Central memory CD4-positive, alpha-beta T cell (primary cell): ENCODE results near the gene PIGZ.
A peak's percentile ranks its signal among the peaks of the same experiment; 100 is the strongest.

ENCODE experiments used
- DNase-seq: peaks from one replicate; pipeline ENCODE4 v3.0.0; 2022
- total RNA-seq, 3 experiments: gene quantifications; one replicate each; lab custom pipeline; 2026; lab: John Stamatoyannopoulos, UW

PIGZ gene, protein sequence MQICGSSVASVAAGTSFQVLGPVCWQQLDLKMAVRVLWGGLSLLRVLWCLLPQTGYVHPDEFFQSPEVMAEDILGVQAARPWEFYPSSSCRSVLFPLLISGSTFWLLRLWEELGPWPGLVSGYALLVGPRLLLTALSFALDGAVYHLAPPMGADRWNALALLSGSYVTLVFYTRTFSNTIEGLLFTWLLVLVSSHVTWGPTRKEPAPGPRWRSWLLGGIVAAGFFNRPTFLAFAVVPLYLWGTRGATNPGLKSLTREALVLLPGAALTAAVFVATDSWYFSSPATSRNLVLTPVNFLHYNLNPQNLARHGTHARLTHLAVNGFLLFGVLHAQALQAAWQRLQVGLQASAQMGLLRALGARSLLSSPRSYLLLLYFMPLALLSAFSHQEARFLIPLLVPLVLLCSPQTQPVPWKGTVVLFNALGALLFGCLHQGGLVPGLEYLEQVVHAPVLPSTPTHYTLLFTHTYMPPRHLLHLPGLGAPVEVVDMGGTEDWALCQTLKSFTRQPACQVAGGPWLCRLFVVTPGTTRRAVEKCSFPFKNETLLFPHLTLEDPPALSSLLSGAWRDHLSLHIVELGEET
- total RNA-seq = 0.04 to 0.77 (median 0.65) reads per million in 3 experiments

DNA sequence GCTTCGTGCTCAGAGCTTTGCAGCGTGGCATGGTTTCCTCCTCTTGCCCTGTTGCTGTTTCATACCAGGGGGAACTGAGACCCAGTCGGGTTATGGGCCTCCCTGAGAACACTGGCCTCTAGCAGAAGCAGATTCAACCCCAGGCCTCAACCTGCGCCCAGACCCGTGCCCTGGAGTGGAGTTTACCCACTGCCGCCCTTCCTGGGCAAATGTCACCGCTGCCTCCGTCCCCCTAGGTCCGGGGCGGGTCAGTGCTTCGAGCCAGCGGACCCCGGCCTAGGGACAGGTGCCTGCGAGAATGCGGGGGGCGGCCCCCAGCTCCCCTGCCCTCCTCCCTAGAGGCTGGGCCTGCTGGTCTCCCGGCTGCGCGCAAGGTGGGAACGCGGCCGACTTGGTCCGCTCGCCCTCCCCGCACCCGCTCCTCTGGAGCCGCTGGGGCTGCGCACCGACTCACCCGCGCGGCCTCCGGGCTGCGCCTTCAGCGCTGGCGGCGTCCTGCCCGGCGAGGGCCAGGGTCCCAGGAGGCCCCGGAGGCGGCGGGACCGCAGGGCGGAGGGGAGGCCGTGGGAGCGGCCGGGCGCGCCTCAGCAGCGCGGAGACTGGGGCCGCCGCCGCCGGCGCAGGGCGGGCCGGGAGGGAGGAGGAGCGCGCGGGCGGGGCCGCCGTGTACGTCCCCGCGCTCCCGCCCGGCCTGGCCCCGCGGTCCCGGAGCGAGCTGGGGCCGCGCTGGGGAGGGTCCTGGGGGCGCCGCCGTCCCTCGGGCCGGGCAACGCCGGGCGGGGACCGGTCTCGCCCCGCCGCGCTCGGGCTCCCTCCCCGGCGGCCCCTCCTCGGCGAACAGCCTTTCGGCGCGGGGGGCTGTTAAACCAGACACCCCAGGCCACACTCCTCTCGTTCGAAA, at the start of gene PIGZ:
Gene PIGZ (minus strand): TSS at position 601 of the 901 bp plus-strand sequence. CDS start 16,802 bp downstream, outside the sequence.
- DNase-seq = peak; percentile 19

DNA sequence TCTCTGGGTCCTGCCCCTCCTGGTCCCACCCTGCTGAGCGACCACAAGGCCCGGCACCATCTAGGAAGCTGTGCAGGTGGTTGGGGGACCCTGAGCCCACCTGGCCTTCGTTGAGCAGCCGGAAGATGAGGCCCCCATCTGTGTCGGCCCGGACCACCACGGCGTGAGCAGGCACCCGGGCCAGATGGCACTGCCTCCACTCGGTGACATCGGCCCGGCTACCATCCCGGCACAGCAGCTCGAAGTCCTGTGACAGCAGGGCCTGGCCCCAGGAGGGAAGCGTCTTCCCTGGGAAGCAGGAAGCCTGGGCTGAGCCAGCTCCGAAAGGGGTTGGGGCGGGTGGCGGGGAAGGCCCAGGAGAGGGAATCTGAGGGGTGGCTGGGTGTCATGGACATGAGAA, 48.4 kb upstream of the PIGZ start:
- DNase-seq = no peak

DNA sequence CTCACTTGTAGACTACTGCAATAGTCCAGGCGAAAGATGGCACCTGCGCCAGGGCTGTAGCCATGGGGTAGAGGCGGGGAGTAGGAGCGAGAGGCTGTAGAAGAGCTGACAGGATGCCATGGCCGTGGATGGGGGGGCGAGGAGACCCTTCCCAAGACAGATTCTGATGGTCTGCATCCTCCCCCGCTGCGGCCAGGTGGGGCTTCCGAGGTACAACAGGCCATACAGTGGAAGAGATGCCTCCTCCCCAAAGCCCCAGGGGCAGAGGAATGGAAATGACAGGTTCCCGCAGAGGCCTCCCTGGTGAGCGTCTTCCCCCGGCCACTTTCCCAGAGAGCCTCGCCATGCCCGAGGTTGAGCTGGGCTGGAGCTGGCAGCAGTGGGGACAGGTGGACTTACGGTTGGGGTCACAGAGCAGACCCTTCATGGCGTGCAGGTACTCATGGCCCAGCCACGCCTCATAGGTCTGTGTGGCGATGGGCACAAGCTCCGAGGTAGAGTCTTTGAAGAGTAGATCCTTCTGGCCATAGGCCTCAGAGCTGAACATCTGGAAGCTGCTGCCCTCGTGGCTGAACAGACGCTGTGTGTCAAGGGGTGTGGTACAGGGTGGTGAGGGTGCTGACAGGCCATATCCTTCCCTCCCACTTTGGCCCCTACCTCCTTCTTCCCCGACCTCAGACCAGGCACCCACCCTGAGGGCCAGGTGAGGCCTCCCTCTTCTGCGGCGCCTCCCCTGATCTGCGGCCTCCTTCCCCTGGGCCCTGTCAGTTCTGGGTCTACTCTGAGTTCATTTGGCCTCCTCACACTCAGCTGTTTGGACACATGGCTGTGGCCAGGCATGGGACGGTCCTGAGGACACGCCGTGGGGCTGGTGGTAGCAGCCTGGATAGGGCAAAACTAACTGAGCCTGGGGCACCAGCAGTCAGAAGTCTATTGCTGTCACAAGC, 47.4 kb upstream of the PIGZ start:
- DNase-seq = no peak

DNA sequence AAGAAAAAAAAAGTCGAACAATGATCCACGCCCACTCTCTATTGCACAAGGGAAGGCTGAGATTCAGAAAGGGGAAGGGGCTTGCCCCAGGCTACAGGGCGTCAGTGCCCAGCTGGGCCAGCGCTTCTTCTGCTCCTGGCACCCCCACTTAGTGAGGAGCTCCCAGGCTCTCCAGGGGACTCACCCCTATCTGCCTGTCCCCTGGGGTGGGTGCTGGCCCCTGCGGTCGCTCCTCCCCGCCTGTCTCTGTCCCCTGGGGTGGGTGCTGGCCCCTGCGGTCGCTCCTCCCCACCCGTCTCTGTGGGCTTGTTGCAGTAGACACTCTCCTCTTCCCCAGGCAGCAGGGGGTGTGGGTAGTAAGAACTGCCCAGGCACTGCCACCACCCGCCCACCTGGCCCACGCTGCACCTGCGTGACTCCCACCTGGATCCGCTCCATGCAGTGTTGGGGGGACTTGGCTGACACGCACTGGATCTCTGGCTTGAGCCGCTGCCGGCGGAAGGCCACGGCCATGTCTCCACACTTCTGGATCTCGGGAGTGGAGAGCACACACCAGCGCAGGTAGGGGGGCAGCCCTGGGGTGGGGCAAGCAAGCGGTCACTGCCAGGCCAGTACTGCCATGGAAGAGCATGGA, 46.4 kb upstream of the PIGZ start:
- no peak for DNase-seq

DNA sequence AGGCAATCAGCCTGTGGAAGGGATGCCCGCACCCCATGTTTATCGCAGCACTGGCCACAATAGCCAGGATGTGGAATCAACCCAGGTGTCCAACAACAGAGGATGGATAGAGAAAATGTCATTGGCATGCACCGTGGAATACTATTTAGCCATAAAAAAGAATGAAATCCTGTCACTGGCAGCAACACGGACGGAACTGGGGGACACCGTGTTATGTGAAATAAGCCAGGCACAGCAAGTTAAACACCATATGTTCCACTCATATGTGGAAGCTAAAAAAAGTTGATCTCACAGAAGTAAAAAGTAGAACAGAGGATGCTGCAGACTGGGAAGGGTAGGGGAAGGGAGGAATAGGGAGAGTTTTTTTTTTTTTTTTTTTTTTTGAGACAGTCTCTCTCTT, 45.4 kb upstream of the PIGZ start:
- no peak for DNase-seq

DNA sequence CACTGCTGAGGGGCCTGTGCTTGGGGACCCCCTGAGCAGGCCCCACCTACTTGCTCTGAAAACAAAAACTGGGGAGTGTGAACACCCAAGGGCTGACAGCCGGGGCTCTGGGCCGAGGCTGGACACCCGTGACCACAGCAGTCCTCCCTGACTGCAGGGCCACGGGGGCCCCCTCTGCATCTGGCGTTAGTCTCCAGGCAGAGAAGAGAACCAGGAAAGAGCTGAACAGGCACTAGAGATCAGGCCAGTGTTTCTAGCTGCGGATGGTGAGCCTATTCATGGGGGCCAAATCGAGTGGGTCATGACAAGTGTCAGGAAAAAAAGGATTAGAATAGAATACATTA, 43.9 kb upstream of the PIGZ start:
- no peak for DNase-seq

DNA sequence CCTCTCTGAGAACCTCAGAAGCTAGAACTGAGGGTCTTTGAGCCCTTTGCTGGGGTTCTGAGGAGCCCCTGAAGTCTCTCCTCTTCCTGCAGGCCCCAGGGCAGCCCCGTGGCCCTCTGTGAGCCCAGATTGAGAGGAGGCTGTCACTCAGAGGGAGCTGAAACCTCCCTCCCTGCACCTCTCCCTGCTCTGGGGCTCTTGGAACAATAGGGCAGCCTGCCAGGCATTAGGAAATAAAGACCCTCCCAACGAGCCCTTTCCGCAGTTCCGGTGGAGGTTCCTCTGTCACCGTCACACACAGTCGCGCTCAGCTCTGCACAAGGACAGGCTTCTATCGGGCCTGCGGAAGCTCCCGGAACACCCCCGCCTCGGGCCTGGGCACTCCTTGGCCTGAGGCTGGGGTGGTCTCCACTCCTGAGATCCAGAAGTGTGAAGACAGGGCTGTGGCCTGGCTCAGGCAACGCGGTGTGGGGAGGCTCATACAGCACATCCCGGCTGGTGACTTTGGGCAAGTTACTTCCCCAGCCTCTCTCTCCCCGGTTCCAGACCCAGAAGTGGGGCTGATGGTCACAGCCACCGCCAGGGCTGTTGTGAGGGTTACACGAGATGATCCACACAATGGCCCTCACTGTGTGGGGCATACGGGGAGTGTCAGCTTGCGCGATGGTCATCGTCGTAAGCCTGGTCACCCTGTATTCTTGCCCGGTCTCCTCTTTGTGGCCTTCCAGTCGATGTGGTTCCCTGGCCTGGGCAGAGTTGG, 43.3 kb upstream of the PIGZ start:
- DNase-seq = no peak

DNA sequence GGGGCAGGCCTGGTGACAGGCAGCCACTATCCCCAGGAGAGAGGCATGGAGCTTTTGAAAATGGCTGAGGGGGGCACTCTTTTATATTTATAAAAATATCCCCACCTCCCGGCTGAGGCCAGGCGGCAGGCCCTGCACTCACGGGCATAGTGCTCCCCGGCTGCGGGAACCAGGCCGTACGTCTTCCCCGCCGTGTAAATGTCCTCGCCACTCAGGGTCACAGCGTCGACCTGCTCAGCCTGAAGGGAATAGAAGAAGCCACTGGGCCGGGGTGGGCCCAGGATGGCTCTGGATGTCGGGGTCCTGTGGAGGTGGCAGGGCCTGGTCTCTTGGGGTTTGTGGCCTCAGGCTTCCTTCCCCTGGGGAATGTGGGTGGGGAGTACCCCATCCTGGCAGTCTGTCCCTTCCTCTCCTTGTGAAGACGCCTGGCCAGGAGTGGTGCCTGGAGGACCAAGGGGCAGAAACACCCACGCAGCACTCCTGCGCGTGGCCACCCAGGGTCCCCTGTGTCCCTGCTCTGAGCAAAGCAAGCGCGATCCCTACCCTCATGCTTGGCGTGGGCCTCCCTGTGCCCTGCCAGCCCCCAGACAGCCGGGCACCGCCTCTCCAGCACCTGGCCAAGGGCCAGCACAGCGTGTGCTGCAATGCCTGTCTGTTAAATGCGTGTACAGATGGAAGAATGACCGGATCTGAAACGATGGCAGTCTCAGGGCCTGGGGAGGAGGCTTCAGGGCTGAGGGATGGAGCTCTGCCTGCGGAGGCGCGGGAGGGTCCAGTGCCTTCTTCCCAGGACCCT, 42.1 kb upstream of the PIGZ start:
- no peak for DNase-seq

DNA sequence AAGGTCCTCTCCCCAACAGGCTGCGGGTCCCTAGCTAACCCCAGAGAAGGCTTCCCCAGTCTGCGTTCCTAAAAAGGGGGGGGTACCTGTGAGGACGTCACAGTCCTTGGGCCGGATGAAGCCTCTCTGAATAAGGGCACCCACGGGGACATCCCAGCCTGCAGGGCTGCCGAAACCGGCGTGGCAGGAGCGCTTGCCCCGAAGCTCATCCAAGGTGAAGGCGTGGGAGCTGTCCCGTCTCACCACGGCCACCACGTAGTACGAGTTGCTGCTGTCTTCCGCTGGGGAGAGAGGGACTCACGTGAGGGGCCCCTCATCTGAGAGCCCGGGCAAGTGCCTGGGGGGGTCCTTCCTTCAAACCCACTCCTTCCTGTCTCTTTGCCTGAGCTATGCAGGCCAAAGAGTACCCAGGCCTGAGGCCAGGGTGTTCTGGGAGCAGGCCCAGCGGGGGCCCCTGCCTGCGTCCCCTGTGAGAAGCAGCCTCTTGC, 40.9 kb upstream of the PIGZ start:
- no peak for DNase-seq

DNA sequence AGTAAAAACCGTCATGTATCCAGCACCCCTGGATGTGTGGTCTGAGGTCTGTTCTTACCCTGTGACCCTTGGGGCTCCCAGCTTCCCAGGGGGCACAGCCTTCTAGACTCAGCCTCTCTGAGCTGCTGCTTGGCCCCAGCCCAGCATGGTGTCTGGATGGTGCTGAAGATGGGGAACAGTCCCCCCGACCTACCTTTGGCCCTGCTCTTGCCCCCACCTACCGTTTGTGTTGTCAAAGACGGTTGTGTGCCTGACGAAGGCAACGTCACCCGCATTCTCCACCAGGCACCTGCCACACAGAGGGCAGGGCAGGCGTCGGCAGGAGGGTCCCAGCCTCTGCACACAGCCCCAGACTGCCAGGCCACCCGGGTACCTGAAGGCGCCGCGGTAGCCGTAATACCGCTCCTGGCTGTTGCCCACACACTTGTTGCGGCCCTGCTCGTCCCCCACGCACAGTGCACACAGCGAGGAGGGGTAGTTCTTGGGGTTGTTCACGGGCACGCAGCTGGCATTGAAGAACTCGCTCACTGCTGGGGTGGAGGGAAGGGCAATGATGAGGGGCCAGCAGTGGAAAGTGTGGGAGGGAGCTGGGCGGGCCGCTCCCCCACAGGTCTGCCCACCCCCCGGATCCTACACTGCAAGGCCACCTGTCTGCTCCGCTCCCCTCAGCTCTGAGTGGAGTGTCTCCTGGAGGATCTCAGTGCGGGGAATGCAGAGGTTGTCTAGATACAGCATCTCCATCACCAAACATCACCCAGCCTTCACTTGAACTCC, 40.0 kb upstream of the PIGZ start:
- DNase-seq = no peak

DNA sequence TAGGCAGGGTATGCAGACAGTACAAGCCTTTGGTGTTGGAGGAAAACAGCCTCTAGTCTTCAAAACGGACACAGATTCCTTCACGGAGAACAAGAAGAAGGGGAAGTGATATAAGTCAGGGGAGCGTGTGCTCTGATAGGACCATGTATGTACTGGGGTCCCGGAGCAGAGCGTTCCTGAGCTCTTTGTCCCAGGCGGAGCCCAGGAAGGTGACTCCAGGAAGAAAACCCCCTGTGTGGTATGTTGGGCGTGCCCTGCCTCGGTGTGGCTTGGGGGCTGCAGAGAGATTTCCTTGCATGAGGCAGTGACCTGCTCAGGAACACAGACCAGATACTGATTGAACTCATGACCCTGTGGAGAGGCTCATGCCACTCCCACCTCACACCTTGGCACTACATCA, 39.3 kb upstream of the PIGZ start:
- no peak for DNase-seq

DNA sequence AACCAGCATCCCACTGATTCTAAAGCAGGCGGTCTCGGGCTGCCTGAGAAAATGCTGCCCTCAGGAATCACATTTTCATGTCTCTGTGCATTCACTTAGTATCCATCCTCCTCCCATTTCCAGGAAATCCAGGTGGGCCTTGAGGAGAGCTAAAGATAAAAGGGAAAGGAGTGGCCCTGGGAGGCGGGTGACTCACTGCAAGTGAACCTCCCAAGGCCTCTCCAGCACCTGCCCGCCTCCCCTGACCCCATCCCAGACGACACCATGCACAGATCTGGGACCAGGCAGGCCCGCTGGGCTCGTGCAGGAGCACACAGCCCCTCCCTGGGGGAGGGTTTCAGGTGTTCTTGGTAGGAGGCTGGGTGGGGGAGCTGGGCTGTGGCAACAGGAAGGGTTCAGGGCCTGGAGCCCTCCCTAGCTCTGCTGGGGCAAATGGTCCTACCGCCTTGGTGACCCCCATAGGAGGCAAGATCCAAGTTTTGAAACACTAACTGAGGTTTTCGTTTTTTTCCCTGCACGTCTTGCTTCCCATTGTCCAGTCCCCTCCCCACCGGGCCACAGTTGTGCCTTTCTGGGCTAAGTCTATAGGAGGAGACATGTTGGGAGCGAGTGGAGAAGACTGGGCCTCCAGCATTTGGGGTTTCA, 38.8 kb upstream of the PIGZ start:
- DNase-seq = no peak

DNA sequence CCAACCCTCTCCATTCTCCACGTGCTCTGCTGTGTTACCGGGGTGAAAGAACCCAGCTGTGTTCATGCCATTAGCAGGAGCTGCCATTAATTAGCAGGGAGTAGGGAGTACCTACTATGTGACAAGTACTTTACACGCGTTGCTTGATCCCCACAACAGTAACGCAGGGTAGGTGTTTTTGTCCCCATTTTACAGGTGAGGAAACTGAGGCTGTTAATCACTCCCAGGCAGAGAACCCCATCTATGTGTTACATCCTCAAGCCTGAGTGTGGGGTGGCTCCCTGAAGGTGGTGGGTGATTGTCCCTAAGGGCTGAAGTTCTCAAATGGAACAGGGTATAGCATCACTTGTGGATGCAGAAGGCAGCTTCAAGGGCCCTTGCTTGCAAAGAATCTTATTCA, 38.2 kb upstream of the PIGZ start:
- DNase-seq = no peak

DNA sequence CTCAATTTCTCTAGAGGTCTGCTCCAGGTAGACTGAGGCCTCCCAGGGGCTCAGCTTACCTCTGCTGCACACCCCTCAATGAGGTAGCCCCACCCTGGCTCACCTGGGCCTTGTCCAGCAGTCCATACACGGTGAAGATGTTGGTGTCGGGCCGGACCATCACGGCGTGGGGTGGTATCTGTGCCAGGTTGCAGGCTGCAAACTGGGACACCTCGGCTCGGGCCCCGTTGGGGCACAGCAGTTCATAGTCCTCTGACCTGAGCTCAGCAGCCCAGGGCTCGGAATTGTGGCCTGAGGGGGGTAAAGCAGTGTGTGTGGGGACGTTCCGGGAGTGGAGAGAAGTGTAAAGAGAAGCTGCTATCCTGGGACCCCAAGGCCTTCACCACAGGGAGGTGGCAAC, 37.8 kb upstream of the PIGZ start:
- DNase-seq = no peak

DNA sequence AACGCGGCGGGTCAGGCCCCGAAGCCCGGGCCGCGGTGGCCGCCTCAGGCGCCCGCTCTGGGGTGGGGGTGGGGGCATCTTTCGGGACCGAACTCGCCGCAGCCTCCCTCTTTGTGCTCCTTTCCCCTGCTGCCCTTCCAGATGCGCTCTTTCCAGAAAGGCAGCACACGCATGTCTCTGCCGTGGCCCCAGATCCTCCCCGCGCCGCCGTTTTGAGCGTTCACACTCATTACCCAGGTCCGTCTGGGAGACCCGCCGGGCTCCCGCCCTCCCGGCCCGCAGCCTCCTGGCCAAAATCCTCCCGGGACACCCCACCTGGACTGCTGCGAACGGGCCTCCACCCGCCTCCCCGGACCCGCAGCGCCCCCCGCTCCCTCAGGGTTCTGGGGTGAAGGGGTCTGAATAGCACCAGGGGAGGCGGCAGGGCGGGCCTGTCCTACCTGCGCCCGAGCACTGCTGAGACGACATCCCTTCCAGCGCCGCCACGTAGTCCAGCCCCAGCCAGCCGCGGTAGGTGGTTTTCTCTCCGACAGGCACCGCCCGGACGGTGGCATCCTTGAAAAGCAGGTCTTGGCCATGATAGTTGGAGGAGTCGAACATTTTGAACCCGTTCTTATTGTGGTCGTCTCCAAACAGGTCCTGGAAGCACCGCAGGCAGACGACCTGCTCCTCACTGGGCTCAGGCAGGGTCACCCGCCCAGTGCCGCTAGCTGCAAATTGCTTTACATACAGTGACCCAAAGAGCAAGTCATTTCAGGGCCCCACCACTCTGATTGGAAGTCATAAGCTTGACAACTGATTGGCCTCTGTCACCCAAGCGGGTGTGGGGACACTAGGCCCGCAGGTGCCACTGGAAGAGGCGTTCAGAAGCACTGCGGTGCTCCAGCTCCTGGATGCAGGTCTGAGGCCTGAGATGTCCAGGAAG, 35.1 kb upstream of the PIGZ start:
- DNase-seq = no peak

DNA sequence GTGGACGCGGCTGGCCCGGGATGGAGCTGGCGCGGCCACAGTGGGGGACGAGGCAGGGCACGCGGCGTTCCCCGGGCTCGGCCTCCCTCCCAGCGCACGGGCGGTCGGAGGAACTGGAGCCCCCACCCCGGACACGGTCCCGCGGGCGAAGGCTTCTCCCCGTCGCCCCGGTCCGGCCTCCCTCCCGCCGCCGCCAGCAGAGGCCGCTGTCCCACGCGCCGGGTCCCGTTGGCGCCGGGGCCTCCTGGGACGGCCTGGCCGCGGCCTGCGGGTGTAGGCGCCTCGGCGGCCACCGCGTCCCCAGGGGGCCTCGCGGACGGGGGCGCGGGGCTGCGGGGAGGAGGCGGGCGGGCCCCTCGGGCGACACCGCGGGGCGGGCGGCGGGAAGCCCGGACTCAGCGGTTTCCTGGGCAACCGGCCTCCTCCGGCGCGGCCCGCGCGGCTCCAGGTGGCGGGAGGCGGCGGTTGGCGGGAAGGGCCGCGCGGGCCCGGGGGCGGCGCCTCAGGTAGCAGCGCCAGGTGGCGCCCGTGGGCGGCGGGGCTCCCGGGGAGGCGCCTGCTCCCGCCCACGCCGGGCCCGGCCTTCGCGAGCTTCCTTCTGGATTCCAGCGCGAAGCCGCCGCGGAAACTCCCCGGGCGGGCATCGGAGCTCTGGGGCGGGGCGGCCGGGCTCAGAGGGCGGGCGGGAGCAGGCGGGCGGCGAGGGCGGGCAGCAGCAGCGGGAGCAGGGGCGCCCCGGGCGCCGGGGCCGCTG, 34.2 kb upstream of the PIGZ start:
- DNase-seq = peak; percentile 77
